IPS DF 19.7 (cell line): ENCODE results near the gene TMEM132C.
"Not testable (repeated sequence)": the region's sequence is repeated elsewhere in the genome, so short reads cannot be mapped to it uniquely, and the experiment has no call there.

Experiments used
- DNase-seq: peaks from one replicate; pipeline ENCODE4 v3.0.0-alpha.2; 2013; ENCODE audit warnings: low read depth, low spot score

Gene TMEM132C

GRCh38 chr12:128474916-128475315 is 207.9 kb downstream of the TMEM132C start:
- DNase-seq, result no peak

- no peak for DNase-seq
Observed at GRCh38 chr12:128476266-128476665, 209.3 kb downstream of the TMEM132C start.

DNA sequence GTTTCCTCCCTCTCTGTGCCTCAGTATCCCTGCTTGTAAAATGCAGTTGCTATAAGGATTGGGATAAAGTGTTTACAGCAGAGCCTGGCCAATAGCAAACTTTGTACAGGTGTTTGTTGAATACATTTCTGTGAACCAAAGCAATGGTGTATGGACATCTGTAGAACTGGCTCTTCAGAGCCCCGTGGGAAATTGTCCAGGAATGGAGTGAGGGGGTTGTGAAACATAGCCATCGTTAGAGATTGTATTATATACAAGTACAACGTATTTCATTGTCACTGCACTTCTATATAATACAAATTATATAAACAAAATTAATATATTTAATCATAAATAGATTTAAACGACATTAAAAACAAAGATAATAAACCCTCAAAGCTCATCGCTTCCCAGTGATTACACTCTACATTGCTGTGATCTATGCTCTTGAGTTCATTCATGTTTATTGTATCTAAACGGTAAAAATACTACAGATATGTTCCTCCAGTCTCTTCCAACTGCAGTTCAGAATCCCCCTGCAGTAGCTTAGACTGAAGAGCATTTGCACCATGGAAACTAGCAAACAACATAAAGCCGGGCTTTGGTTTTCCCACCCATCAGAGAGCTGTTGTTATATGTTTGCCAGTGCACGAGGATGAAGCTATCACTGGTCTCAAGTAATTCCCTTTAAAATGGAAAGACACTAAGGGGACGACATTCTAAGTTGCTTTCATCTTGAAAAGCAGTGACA is 216.7 kb downstream of the TMEM132C start:
- DNase-seq, result no peak

- DNase-seq, result not testable (repeated sequence)
Observed at GRCh38 chr12:128497376-128497775, 230.4 kb downstream of the TMEM132C start.

GRCh38 chr12:128507470-128507869 is 240.5 kb downstream of the TMEM132C start:
- DNase-seq, result no peak

DNA sequence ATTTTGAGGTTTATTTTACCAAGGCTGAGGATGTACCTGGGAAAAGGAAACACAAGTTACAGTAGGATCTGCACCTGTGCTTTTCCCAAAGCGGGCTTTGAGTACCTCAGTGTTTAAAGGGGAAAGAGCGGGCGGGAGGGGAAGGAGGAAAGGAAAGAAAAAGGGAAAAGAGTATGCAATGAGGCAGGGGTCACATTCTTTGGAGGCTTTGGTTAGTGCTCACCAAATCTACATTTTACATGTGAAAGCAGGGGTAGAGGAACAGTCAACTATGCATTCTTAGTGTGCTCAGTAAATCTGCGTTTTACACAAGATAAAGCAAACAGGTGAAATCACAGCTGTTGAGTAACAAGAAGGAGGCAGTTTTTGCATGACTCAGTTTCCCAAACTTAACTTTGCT is 242.2 kb downstream of the TMEM132C start:
- DNase-seq, result no peak

DNA sequence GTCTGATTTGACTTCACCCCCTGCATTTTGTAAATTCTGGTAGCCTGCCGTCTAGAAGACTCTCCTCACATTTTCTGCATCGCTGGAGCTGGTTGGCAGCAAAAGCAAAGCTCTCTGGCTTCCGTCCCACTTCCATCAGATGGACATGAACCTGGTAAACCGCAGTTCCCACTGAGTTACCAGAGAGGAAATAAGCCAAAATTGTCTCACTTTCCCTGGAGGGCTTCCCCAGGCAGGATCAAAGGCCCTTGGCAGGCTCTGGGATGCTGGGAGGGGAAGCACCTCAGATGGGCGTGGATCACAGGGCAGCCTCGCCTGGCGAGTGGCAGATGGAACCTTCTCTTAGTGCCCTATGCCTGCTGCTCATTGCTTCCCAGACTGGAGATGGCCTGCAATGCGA is 243.5 kb downstream of the TMEM132C start:
- no peak for DNase-seq

- DNase-seq, result no peak
Observed at GRCh38 chr12:128513331-128513730, 246.4 kb downstream of the TMEM132C start.

DNA sequence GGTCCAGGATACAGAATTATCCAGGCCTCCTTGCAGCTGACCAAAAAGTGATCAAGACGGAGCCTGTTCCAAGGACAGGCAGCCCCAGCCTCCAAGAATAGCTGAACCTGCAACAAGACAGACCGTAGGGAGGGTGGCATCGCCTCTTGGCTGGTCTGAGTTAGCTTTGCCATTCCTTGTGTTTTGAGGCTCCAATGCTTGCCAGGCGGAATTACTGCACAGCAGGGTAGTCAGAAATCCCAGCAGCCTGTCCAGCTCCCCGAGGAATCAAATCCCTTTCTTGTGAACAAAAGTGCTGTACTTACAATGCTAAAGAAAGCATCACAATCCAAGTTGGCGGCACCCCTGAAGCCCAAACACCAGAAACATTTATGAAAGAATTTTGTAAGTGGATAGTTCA is 246.9 kb downstream of the TMEM132C start:
- DNase-seq, result no peak

DNA sequence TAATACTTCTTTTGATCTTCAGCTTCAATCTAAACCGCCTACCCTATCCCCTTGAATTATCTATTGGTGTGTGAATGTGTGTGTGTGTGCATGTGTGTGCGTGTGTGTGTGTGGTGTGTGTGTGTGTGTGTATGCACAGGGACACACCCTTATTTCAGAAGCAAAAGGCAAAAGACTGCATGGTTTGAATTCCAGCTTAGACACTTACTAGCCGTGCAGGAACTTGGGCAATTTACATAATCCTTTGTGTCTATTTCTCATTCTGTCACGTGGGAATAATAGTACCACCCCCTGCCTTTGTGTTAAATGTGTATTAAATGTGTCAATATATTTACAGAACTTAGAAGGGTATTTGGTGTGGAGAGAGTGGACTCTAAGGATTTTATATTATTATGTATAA is 251.7 kb downstream of the TMEM132C start:
- no peak for DNase-seq

GRCh38 chr12:128519426-128519825 is 252.5 kb downstream of the TMEM132C start:
- no peak for DNase-seq

DNA sequence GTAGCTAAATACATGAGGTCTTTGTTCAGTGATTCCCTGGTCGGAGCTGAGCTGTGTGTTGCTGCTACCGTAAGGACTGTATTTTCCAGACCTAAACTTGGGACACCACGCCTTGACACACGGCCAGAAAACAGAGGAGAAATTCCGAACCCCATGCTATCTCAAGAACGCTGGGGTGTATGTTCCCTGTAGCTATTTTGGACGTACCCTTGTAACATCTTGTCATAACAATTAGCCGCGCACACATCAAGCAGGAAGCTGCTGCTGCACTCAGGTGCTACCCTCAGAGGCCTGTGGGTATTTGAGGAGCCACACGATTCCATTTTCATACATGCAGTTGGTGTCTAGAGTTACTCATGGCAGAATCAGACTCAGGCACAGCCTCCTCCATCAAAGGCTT is 255.0 kb downstream of the TMEM132C start:
- no peak for DNase-seq

GRCh38 chr12:128524439-128524838 is 257.5 kb downstream of the TMEM132C start:
- DNase-seq, result no peak

GRCh38 chr12:128531170-128531569 is 264.2 kb downstream of the TMEM132C start:
- DNase-seq, result no peak

DNA sequence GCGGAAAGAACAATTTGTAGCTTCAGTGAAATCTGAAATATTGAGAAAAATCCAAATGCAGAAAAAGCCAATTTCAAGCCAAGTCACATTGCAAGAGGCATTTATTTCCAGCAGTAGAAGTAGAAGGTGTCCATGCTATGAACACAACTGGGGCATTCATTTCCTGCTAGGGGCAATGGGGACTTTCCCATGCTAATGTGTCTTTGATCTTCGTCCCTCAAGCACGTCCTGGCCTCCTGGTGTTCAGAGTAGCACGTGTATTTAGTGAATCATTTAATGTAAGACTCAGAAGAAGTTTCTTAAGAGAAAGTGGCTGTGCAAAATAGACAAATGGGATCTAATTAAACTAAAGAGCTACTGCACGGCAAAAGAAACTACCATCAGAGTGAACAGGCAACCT is 267.9 kb downstream of the TMEM132C start:
- no peak for DNase-seq

- no peak for DNase-seq
Observed at GRCh38 chr12:128536810-128537209, 269.8 kb downstream of the TMEM132C start.

DNA sequence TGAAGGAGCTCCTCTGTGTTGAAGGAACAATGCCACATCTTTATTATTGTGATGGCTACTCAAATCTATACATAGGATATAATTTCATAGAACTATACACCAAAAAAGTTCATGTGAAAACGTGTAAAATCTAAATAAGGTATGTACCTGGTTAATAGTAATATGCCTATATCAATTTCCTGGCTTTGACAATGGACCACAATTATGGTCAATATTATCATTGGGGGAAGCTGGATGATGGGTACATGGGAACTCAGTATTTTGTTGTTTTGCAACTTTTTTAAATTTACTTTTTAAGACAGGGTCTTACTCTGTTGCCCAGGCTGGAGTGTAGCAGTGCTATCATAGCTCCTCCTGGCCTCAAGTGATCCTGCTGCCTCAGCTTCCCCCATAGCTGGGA is 270.7 kb downstream of the TMEM132C start:
- no peak for DNase-seq

DNA sequence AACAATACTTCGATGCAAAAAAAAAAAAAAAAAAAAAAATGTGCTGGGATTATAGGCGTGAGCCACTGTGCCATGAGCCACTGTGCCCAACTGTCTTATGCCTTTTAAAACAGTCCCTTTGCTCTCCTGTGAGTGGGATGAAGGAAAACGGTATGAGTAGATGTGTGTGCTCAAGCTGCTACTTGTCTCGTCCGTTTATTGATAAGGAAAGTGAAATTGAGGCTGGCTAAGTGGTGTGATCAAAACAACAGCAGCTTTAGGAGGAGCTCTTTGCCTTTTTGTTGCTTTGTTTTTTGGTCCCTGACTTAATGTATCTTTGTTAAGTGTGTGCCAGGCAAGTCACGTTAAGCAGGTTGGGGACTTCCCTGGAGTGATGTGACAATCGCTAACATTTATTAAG is 275.9 kb downstream of the TMEM132C start:
- no peak for DNase-seq

- DNase-seq, result no peak
Observed at GRCh38 chr12:128543460-128543859, 276.5 kb downstream of the TMEM132C start.

- DNase-seq, result no peak
Observed at GRCh38 chr12:128543971-128544370, 277.0 kb downstream of the TMEM132C start.

GRCh38 chr12:128548949-128549348 is 282.0 kb downstream of the TMEM132C start:
- DNase-seq, result no peak

DNA sequence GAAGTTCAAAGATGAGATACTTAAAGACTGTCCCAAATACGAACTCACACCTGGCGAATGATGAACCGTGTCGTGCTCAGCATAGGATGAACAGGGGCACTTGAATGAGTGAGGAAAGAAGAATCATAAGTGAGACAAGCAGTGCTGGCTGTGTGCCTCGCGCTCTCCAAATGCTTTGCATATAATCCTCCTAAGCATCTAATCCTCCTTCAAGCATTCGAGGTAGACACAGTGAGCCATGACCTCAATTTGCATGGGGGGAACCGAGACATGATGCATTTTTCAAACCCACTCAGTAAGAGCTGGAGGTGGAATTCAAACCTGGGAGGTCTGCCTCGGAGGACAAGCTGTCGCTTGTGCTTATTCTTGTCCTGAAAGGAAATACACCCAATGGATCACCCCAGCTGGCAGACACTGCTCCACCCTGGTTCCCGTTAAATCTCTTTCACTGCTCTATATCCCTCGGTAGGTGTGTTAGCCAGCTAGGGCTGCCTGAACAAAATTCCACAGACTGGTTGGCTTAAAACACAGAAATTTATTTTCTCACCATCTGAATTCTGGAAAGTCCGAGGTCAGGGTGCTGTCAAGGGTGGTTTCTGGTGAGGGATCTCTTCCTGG is 282.7 kb downstream of the TMEM132C start:
- no peak for DNase-seq

DNA sequence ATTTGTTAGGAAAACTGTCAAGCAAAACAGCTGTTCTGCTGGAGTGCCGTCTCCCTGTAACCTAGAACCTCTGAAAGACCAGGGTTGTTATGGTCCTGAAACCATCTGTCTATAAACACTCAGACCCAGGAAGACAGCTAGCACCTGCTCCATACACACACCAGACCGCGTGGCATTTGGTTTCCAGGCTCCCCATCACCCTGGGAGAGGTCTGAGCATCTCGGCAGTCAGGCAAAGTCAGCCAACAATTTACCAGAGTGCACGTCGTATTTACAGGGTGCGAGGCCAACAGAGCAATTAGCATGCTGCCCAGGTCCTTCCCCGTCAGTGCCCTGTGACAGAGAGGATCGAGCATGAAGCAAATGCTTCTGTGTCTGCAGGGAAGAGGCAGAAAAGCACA is 284.3 kb downstream of the TMEM132C start:
- DNase-seq, result no peak
